Mucosa of gallbladder (tissue), 1 donor: ENCODE data around the gene VASH2. TPM values are rescaled to one million over a fixed set of nuclear protein-coding genes. Genes with fewer than 3 reads are reported as not detected.
A peak's percentile ranks its signal among the peaks of the same experiment; 100 is the strongest.
"Not testable (repeated sequence)": the region's sequence is repeated elsewhere in the genome, so short reads cannot be mapped to it uniquely, and the experiment has no call there.

ENCODE experiments used
- DNase-seq: peaks from one replicate; pipeline ENCODE4 v3.0.0-alpha.2; 2020; ENCODE audit warnings: low spot score
- total RNA-seq: library from RNA; stranded (reverse); gene quantifications from one replicate; pipeline ENCODE4 v1.2.1, GENCODE V29; 2021
- donor health status: DM: no; HTN: no; CAD: no.

The VASH2 gene
- total RNA-seq, 1 donor from 2014 or later: 0.92 TPM

- peak; percentile 74 for DNase-seq
Observed at GRCh38 chr1:212981025-212981495, 30.7 kb downstream of the VASH2 start.

GRCh38 chr1:212981571-212982328 lies 31.4 kb downstream of the VASH2 start:
- no peak for DNase-seq

- no peak for DNase-seq
Observed at GRCh38 chr1:212982430-212983152, 32.2 kb downstream of the VASH2 start.

DNA sequence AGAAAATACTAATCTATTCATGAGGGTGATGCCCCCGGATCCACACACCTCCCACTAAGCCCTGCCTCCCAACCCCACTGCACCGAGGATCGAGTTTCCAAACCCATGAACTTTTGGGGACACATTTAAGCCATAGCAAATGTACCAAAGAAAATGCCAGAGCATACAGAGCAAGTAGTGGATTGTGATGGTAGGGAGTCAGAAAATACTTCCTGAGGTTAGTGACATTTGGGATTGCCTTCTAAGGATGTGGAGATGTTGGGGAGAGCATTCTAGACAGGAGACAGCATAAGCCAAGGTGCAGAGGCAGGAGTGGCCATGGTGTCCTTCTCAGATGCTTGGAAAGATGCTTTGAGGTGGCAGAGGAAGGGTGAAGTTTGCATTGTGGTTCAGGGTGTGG lies 33.1 kb downstream of the VASH2 start:
- no peak for DNase-seq

DNA sequence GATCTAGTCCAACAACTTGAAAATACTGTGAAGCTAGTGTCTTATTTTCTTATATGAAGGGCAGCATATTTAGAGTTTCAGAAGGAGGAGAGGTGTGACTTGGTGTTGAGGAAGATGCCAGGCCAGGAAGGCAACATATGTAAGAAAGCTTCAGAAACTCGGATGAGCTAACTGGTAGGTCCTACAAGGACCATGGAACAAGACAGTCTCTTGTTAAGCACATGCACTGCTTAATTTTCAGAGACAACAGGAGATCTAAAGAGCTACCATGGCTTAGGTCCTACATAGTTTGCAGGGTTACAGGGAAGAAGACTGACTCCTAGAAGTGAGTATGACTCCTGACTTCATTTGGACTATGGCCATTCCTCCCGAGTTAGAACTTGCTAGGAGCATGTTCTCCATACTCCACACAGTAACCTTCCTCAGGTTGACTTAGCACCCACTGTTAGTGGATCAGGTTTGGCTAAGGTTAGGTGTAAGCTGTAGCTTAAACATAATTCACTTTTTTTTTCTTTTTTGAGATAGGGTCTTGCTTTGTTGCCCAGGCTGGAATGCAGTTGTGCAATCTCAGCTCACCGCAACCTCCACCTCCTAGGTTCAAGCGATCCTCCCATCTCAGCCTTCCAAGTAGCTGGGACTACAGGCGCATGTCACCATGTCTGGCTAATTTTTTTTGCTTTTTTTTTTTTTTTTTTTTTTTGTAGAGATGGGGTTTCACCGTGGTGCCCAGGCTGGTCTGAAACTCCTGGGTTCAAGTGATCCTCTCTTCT lies 34.4 kb downstream of the VASH2 start:
- no peak for DNase-seq

DNA sequence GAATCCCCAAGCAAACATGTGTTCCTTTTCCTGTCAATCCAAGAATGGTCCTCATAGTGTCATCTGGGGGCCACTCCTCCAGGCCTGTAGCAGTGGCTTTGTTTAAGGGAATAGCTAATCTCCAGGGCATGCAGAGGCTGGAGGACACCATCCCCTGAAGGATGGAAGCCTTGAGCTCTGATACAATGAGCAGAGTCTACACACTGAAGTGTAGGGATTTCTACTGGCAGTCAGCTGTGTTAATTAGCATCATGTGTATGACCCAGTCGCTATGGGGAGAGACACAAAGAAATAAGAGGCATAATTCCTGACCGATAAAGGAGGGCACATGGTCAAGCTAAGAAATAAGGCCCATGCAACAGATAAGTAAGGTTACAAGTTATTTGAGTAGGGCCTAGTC lies 36.2 kb downstream of the VASH2 start:
- no peak for DNase-seq

GRCh38 chr1:212987702-212988322 lies 37.5 kb downstream of the VASH2 start:
- no peak for DNase-seq

- DNase-seq: no peak
Observed at GRCh38 chr1:212990276-212990675, 39.9 kb downstream of the VASH2 start.

- DNase-seq: not testable (repeated sequence)
Observed at GRCh38 chr1:212993960-212994359, 43.6 kb downstream of the VASH2 start.

DNA sequence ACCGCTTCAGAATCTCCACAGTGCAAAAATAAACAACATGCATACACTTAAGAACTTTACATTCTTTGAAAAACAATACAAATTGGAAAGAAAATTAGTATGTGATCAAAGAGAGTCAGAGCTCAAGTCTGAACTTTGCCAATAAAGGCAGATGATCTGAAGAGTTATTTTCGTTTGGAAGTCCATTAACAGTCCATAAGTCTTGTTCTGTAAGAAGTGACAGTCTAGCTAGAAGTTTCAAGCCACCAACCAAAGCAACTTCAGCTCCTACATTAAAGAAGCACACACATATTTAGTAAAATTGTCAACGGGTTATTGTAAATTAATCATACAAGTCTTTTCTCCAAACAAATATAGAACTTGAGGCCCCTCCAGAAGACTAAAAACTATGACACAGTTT lies 44.6 kb downstream of the VASH2 start:
- DNase-seq: no peak

DNA sequence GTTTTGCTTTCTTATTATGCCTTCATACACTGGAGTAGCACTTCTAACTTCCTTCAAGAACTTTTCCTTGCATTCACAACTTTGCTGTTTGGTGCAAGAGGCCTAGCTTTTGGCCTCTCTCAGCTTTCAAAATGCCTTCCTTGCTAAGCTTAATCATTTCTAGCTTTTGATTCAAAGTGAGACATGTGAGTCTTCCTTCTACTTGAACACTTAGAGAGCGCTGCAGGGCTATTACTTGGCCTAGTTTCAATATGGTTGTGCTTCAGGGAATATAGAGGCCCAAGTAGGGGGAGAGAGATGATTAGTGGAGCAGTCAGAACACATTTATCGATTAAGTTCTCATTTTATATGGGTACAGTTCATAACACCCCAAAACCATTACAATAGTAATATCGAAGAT lies 52.9 kb downstream of the VASH2 start:
- no peak for DNase-seq

DNA sequence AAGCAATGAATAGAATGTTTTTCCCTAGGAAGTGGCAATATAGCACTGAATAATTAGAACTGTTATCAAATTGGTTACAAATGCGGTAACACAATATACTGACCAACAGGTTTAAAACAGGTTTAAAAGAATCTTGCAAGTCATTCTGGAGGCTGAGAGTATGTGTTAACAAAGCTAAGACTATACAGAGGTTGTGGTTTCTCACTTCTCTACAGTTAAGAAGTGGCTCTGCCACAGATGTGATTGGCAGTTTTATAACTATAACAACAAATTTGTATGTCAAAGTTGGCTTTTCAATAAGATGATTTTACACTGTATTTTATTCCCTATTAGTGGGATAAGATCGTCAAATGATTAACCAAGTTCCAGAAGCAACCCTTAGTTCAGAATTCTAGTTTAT lies 58.2 kb downstream of the VASH2 start:
- no peak for DNase-seq

GRCh38 chr1:213014642-213015041 lies 64.3 kb downstream of the VASH2 start:
- no peak for DNase-seq

DNA sequence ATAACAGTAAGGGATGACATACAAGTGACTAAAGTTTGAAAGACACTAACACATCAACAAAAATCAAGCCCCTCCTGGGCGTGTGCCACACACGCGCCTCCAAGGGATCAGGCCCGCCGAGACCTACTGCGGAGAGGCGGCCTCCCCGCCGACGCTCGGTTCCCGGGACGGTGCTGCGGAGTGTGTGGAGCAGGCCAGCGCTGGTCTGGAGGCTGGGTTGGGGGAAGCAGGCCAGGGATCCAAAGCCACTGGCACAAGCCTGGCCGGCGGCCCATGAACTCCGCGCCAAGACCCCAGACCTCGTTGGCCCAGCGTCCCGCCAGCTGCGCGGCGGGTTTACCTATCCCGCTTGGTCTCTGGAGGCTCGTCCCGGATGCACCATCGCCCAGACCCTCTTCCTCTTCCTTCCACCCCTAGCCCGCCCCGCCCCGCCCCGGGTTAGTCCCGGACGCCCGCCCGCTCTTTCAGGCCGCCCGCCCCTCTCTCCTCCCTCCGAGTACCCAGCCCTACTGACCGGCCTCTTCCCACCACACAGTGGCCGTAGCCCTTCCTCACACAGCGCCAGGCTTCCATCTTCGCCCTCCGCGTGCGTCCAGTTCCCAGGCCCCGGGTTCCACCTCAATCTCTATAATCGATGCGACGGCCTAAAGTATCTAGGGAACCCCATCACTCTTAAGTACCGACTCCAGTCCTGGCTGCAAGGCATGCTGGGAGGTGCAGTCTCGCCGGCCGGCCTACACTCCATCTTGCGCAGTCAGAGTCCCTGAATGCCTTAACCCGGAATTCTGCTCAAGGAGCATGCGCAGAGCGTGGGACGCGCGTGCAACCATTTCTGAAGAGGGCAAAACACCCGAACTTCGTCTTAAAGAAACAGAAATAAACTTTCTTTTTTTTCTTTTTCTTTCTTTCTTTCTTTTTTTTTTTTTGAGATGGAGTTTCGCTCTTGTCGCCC lies 65.0 kb downstream of the VASH2 start, which contains the start of gene ANGEL2:
Gene ANGEL2, minus strand, starts transcription at position 769 of the 952 bp plus-strand sequence. Its CDS starts 196 bp downstream, at position 573.
- peak; percentile 97 for DNase-seq

DNA sequence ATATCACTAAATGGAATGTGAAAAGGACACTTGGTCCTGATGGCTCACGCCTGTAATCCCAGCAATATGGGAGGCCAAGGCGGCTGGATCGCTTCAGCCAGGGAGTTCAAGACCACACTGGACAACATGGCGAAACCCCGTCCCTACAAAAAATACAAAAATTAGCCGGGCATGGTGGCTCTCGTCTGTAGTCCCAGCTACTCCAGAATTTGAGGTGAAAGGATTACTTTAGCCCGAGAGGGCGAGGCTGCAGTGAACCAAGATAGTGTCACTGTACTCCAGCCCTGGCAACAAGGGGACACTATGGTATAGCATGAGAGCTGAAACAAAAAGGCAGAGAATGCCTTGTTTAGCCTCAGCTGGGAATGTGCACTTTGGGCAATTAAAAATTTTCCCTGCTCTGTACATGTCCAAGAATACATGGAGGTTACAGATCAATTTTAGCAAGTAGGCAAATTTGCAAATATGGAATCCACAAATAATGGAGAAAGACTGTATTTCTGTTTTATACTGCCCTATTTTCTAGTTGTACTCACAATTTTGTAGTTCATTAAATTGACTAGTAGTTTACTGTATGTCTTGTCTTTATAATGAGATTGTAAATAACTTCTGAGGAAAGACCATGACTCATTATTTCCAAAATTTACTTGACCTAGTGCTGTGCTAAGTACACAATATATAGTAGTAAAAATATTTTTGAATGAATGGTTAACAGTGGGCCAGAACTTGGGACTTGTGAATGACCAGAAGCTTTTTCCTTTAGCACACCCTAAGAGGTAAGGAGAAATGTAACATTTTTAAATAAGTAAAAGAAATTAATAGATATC lies 67.3 kb downstream of the VASH2 start:
- DNase-seq: no peak

GRCh38 chr1:213019450-213019849 lies 69.1 kb downstream of the VASH2 start:
- DNase-seq: no peak

DNA sequence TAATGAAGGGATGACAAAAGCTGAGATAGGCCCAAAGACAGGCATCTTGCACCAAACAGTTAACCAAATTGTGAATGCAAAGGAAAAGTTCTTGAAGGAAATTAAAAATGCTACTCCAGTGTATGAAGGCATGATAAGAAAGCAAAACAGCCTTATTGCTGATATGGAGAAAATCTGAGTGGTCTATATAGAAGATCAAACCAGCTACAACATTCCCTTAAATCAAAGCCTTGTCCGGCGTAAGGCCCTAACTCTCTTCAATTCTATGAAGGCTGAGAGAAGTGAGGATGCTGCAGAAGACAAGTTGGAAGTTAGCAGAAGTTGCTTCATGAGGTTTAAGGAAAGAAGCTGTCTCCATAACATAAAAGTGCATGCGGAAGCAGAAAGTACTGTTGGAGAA lies 69.7 kb downstream of the VASH2 start:
- no peak for DNase-seq

- DNase-seq: not testable (repeated sequence)
Observed at GRCh38 chr1:213027024-213027423, 76.7 kb downstream of the VASH2 start.

- no peak for DNase-seq
Observed at GRCh38 chr1:213032651-213033050, 82.3 kb downstream of the VASH2 start.

DNA sequence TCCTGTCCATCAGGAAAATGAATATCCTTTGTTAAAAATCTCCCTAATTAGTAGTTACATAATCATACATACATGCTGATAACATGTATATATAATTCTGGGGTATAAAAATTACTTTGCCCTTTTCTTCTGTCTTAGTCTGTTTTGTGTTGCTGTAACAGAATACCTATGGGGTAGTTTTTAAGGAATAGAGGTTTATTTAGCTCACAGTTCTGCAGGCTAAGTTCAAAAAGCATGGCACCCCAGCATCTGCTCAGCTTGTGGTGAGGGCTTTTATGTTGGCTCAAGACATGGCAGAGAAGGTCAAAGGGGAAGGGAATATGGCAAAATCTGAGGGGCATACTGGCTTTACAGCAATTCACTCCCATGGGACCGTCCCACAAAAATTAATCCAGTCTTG lies 84.4 kb downstream of the VASH2 start:
- no peak for DNase-seq
